Stimulated activated CD4-positive, alpha-beta T cell treated with anti-CD3 and anti-CD28 coated beads, Interleukin-4, amount 100 ng/mL, for 4 hours (primary cell): ENCODE data around the gene OR5AU1.

ENCODE experiments used
- DNase-seq, 2 experiments: peaks; one replicate each; pipeline ENCODE4 v3.0.0-alpha.2; 2020

Gene OR5AU1

DNA sequence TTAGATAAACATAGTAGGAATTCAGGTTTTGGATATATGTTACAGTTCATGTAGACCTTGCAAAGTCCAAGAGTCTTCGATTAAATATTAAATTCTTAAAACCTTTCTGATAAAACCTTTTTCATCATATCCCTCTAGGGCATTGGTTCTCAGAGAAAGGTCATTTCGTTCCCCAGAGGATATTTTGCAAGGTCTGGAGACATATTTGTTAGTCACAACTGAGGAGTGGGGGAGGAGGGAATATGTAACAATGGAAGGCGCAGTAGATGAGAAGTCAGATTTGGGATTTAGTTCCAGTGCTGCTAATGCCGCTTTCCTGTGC is 49.7 kb downstream of the OR5AU1 start:
- DNase-seq = no peak

DNA sequence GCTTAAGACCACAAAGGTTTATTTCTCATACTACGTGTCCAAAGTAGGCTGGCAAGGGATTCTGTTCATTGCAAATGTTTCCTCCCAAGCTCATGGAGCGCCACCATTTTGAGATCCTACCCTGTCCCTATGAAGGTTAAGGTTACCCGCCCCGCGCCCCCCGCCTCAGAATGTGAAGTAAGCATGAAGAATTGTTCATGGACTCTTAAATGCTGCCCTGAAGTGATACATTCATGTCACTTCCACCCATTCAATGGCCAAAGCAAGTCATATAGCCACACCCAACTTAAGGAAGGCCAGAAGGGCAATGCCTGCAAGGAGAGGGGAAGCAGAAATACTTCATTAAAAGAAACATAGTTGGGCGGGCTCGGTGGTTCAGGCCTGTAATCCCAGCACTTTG is 50.8 kb downstream of the OR5AU1 start:
- no peak for DNase-seq
